Hematopoietic multipotent progenitor cell treated with erythropoietin and hydrocortisone succinate and interleukin-3 and kit ligand, for 6 days (in vitro differentiated cells): ENCODE results near the gene LSS.
"Not testable (repeated sequence)": the region's sequence is repeated elsewhere in the genome, so short reads cannot be mapped to it uniquely, and the experiment has no call there.

Experiments
- DNase-seq: peaks from one replicate; pipeline ENCODE4 v3.0.0-alpha.2; 2015

LSS gene

GRCh38 chr21:46184625-46185555 lies 43.7 kb downstream of the LSS start:
- peak; percentile 81 for DNase-seq

- DNase-seq, result peak; percentile 75
Measured at GRCh38 chr21:46183910-46184624, 44.5 kb downstream of the LSS start, which contains the start of gene SPATC1L. Gene SPATC1L, minus strand, starts transcription at chr21:46184459. Its CDS starts 1,643 bp downstream, at chr21:46182816.

GRCh38 chr21:46183337-46183909 lies 45.2 kb downstream of the LSS start:
- DNase-seq, result not testable (repeated sequence)

GRCh38 chr21:46182548-46183336 lies 45.8 kb downstream of the LSS start:
- no peak for DNase-seq

- no peak for DNase-seq
Measured at GRCh38 chr21:46181953-46182547, 46.5 kb downstream of the LSS start.

- DNase-seq, result no peak
Measured at GRCh38 chr21:46181436-46181835, 47.1 kb downstream of the LSS start.

GRCh38 chr21:46180778-46181391 lies 47.7 kb downstream of the LSS start:
- no peak for DNase-seq

GRCh38 chr21:46180079-46180722 lies 48.4 kb downstream of the LSS start:
- DNase-seq, result no peak

- no peak for DNase-seq
Measured at GRCh38 chr21:46179708-46180078, 48.9 kb downstream of the LSS start.

GRCh38 chr21:46178961-46179360 lies 49.6 kb downstream of the LSS start:
- no peak for DNase-seq

- not testable (repeated sequence) for DNase-seq
Measured at GRCh38 chr21:46176443-46177129, 52.0 kb downstream of the LSS start.

GRCh38 chr21:46173573-46173972 lies 55.0 kb downstream of the LSS start:
- no peak for DNase-seq

- DNase-seq, result no peak
Measured at GRCh38 chr21:46172863-46173528, 55.6 kb downstream of the LSS start.

GRCh38 chr21:46171996-46172862 lies 56.3 kb downstream of the LSS start:
- DNase-seq, result no peak

GRCh38 chr21:46171585-46171984 lies 57.0 kb downstream of the LSS start:
- no peak for DNase-seq

GRCh38 chr21:46170436-46171193 lies 58.0 kb downstream of the LSS start:
- not testable (repeated sequence) for DNase-seq

- DNase-seq, result no peak
Measured at GRCh38 chr21:46168659-46169386, 59.8 kb downstream of the LSS start.

GRCh38 chr21:46168238-46168637 lies 60.3 kb downstream of the LSS start:
- DNase-seq, result no peak
